CD14-positive monocyte (primary cell): ENCODE data around the gene AGTPBP1. TPM values are rescaled to one million over a fixed set of nuclear protein-coding genes. Genes with fewer than 3 reads are reported as not detected.

Experiments
- DNase-seq, 3 donors: peaks; one replicate each; pipeline ENCODE4 v3.0.0-alpha.2; 2011 to 2022
- H2AFZ ChIP-seq: 2 replicates; pipeline ENCODE4 v1.6.0; 2012; ENCODE audit warnings: mild to moderate bottlenecking, low read depth, low read length, inconsistent platforms; ENCODE audit not compliant: insufficient read depth, poor library complexity, severe bottlenecking
- H3K27ac ChIP-seq, 2 donors: 1 replicate in 1 of 2; 2 replicates in 1 of 2; pipeline ENCODE4 v1.5.1; 2012 to 2013; ENCODE audit warnings: low read length in 2 of 2, control low read depth in 1 of 2, inconsistent platforms in 1 of 2, low read depth in 1 of 2, mild to moderate bottlenecking in 1 of 2
- H3K27me3 ChIP-seq, 2 donors: one replicate each; pipeline versions ENCODE4 v1.6.0 to v1.6.1; 2011 to 2013; ENCODE audit warnings: low read length in 2 of 2; ENCODE audit not compliant: control insufficient read depth in 2 of 2, insufficient read depth in 2 of 2
- H3K36me3 ChIP-seq, 2 donors: replicated peaks in 1 of 2; 1 replicate in 1 of 2; 2 replicates in 1 of 2; pipeline versions ENCODE4 v1.5.1 to v1.6.1; 2012 to 2013; ENCODE audit warnings: low read length in 2 of 2, control low read depth in 1 of 2, inconsistent platforms in 1 of 2, mild to moderate bottlenecking in 1 of 2; ENCODE audit not compliant: insufficient read depth in 2 of 2, control insufficient read depth in 1 of 2
- H3K4me1 ChIP-seq, 2 donors: 1 replicate in 1 of 2; 2 replicates in 1 of 2; pipeline versions ENCODE4 v1.5.1 to v1.6.1; 2012 to 2013; ENCODE audit warnings: low read length in 2 of 2, control low read depth in 1 of 2, inconsistent platforms in 1 of 2, mild to moderate bottlenecking in 1 of 2, moderate library complexity in 1 of 2; ENCODE audit not compliant: insufficient read depth in 2 of 2, control insufficient read depth in 1 of 2
- H3K4me2 ChIP-seq: replicated peaks from 2 replicates; pipeline ENCODE3; 2012; ENCODE audit warnings: low read length, moderate library complexity, mild to moderate bottlenecking; ENCODE audit not compliant: poor library complexity, severe bottlenecking; ENCODE audit errors: extremely low read depth
- H3K4me3 ChIP-seq, 3 experiments: fragments of 200-600 bp in 1 of 3; sonication (generic) in 1 of 3; replicated peaks in 1 of 3; 1 replicate in 2 of 3; 2 replicates in 1 of 3; pipeline ENCODE4 v1.5.1; 2011 to 2013; ENCODE audit warnings: low read length in 3 of 3, mild to moderate bottlenecking in 3 of 3, control low read depth in 2 of 3, low read depth in 2 of 3, inconsistent platforms in 1 of 3, moderate library complexity in 1 of 3
- H3K79me2 ChIP-seq: 2 replicates; pipeline ENCODE4 v1.6.0; 2012; ENCODE audit warnings: mild to moderate bottlenecking, control low read depth, inconsistent platforms, low read length, moderate library complexity; ENCODE audit not compliant: insufficient read depth
- H3K9ac ChIP-seq: 2 replicates; pipeline ENCODE4 v1.6.0; 2017; ENCODE audit warnings: low read length, mild to moderate bottlenecking; ENCODE audit not compliant: insufficient read depth, poor library complexity, severe bottlenecking
- H3K9me3 ChIP-seq, 2 donors: replicated peaks in 1 of 2; 1 replicate in 1 of 2; 2 replicates in 1 of 2; pipeline versions ENCODE4 v1.5.1 to v1.6.1; 2012 to 2013; ENCODE audit warnings: low read length in 2 of 2, control low read depth in 1 of 2; ENCODE audit not compliant: control insufficient read depth in 1 of 2, insufficient read depth in 1 of 2
- H4K20me1 ChIP-seq: 2 replicates; pipeline ENCODE4 v1.6.0; 2012; ENCODE audit warnings: mild to moderate bottlenecking, low read length, control low read depth, moderate library complexity; ENCODE audit not compliant: insufficient read depth
- H3K27ac Mint-ChIP-seq, 7 donors: one replicate each; pipeline ENCODE4 v1.8.0; 2020; ENCODE audit warnings: mild to moderate bottlenecking in 7 of 7, mixed read lengths in 7 of 7, moderate library complexity in 6 of 7, inconsistent platforms in 2 of 7
- H3K27me3 Mint-ChIP-seq, 3 donors: one replicate each; pipeline ENCODE4 v1.8.0; 2021 to 2022; ENCODE audit warnings: low read depth in 3 of 3, mild to moderate bottlenecking in 3 of 3, mixed read lengths in 3 of 3, moderate library complexity in 3 of 3, inconsistent platforms in 1 of 3
- H3K36me3 Mint-ChIP-seq, 2 donors: one replicate each; pipeline ENCODE4 v1.8.0; 2020; ENCODE audit warnings: mixed read lengths in 2 of 2, inconsistent platforms in 1 of 2, mild to moderate bottlenecking in 1 of 2
- H3K4me1 Mint-ChIP-seq: one replicate; pipeline ENCODE4 v1.8.0; 2020; ENCODE audit warnings: mild to moderate bottlenecking, mixed read lengths
- H3K4me3 Mint-ChIP-seq, 2 donors: one replicate each; pipeline ENCODE4 v1.8.0; 2020; ENCODE audit warnings: mild to moderate bottlenecking in 2 of 2, mixed read lengths in 2 of 2, moderate library complexity in 1 of 2
- H3K9me3 Mint-ChIP-seq, 7 donors: one replicate each; pipeline ENCODE4 v1.8.0; 2020 to 2022; ENCODE audit warnings: mixed read lengths in 7 of 7, mild to moderate bottlenecking in 6 of 7, moderate library complexity in 6 of 7, inconsistent platforms in 2 of 7
- WGBS: methylation state at CpG from one replicate; pipeline ENCODE4 v1.1.5; 2013; ENCODE audit warnings: missing lambda C conversion rate; ENCODE audit not compliant: insufficient coverage; 5-methylcytosine and 5-hydroxymethylcytosine counted together
- intact Hi-C, 2 donors: fragments of 100-400 bp; cut with micrococcal nuclease; formaldehyde crosslinking; loops; one replicate each; pipeline versions ENCODE4 v1.15.0 to v1.15.1; 2023
- polyA plus RNA-seq, 3 donors: library from polyadenylated mRNA; depleted of rRNA in 1 of 3; unstranded in 2 of 3; stranded (reverse) in 1 of 3; fragments of 300-500 nt in 2 of 3; fragments of >200 nt in 1 of 3; fragmentation: Illumina TruSeq in 2 of 3; gene quantifications; 1 replicate in 2 of 3; 2 replicates in 1 of 3; pipeline ENCODE4 v1.2.3, GENCODE V29; 2012 to 2021
- TF ChIP-seq, protein P1 (sequence below): fragments of 200-600 bp; IDR thresholded peaks from one replicate; pipeline ENCODE4 v1.8.0; 2022; ENCODE audit warnings: antibody characterized with exemption, mild to moderate bottlenecking

AGTPBP1 gene
- polyA plus RNA-seq, 3 donors, result 55.6 to 90.3 (median 77.0) TPM

DNA sequence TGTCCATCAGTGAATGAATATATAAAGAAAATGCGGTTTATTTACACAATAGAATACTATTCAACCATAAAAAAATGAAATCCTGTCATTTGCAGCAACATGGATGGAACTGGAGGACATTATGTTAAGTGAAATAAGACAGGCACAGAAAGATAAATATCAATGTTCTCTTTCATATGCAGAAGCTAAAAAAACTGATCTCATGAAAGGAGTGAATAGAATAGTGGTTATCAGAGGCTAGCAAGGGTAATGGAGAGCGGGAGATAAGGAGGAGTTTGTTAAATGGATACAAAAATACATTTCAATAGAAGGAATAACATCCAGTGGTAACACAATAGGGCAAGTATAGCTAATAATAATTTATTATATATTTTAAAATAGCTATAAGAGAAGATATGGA is 65.0 kb downstream of the AGTPBP1 start:
- Mint-ChIP-seq H3K27ac (peak overlapping the region in 2 of 7 donors; percentile 3 to 16), H3K36me3 (peaks cover 54 to 65% of the 10 kb centered on the region in 2 donors), H3K4me1 (peaks cover 3% of the 10 kb centered on the region), H3K9me3 (peaks cover 0 to 7% (median 2%) of the 10 kb centered on the region in 7 donors), H3K27me3 (no peaks in the 10 kb centered on the region), H3K4me3 (no peak overlapping the region)
- peaks cover 53% of the 10 kb centered on the region for H3K79me2 ChIP-seq
- no peak overlapping the region for H3K27ac ChIP-seq
- peaks cover 66 to 83% of the 10 kb centered on the region in 2 donors for H3K36me3 ChIP-seq
- peaks cover 0 to 4% of the 10 kb centered on the region in 2 donors for H3K9me3 ChIP-seq
- H3K4me1 ChIP-seq, result no peaks in the 10 kb centered on the region
- H3K4me3 ChIP-seq, result no peak overlapping the region
- WGBS, result no CpG with 5 or more reads among the region's 2 CpGs
- TF ChIP-seq, protein P1, sequence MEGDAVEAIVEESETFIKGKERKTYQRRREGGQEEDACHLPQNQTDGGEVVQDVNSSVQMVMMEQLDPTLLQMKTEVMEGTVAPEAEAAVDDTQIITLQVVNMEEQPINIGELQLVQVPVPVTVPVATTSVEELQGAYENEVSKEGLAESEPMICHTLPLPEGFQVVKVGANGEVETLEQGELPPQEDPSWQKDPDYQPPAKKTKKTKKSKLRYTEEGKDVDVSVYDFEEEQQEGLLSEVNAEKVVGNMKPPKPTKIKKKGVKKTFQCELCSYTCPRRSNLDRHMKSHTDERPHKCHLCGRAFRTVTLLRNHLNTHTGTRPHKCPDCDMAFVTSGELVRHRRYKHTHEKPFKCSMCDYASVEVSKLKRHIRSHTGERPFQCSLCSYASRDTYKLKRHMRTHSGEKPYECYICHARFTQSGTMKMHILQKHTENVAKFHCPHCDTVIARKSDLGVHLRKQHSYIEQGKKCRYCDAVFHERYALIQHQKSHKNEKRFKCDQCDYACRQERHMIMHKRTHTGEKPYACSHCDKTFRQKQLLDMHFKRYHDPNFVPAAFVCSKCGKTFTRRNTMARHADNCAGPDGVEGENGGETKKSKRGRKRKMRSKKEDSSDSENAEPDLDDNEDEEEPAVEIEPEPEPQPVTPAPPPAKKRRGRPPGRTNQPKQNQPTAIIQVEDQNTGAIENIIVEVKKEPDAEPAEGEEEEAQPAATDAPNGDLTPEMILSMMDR, result no peak
- H3K4me2 ChIP-seq, result no peak overlapping the region
- no peak for DNase-seq
- no peak overlapping the region for H3K9ac ChIP-seq
- no peak overlapping the region for H2AFZ ChIP-seq
- peaks cover 86% of the 10 kb centered on the region for H4K20me1 ChIP-seq
- no peaks in the 10 kb centered on the region for H3K27me3 ChIP-seq
- intact Hi-C loops, result no loop called here

DNA sequence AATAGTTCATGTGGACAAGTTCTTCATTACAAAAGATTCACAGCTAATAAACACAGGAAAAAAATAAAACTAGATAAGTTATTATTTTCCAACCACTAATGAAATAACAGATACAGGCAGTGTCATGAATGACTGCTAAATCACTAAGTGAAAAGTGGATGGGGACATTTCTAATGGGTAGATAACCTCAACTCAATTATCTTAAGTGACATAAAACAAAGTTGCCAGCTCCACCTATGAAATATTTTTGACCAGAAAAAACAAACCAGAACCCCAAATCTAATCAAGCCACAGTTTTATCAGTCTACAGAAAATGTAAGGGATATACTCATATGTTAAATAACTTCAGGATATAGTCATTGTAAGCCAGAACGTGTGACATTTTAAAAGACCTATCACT is 74.4 kb downstream of the AGTPBP1 start:
- Histone ChIP-seq H3K27ac (no peak overlapping the region), H3K9ac (no peak overlapping the region), H3K4me1 (peaks cover 8 to 9% of the 10 kb centered on the region in 2 donors), H3K4me2 (no peak overlapping the region), H3K27me3 (no peaks in the 10 kb centered on the region), H4K20me1 (peaks cover 66% of the 10 kb centered on the region), H3K36me3 (peaks cover 70 to 91% of the 10 kb centered on the region in 2 donors), H3K9me3 (no peaks in the 10 kb centered on the region), H3K4me3 (no peak overlapping the region), H3K79me2 (peaks cover 11% of the 10 kb centered on the region), H2AFZ (no peak overlapping the region)
- no peaks in the 10 kb centered on the region for H3K9me3 Mint-ChIP-seq
- DNase-seq, result no peak
- intact Hi-C loops, result no loop called here
- peaks cover 60 to 78% of the 10 kb centered on the region in 2 donors for H3K36me3 Mint-ChIP-seq
- TF ChIP-seq, protein P1, result no peak
- H3K4me1 Mint-ChIP-seq, result peaks cover 11% of the 10 kb centered on the region
- no peak overlapping the region for H3K27ac Mint-ChIP-seq
- H3K27me3 Mint-ChIP-seq, result no peaks in the 10 kb centered on the region
- no peak overlapping the region for H3K4me3 Mint-ChIP-seq
- WGBS, result no CpG with 5 or more reads among the region's 1 CpG
